Measurements from ENCODE around the gene HHLA2.

- TF ChIP-seq POLR2A (IDR thresholded peaks at IDR 0.05; ENCODE audit: extremely low read depth, insufficient read length) (no peak), CTCF (IDR thresholded peaks at IDR 0.05; ENCODE audit: low read depth, low read length) (no peak), MYC (IDR thresholded peaks at IDR 0.05; ENCODE audit: low read depth, low read length) (no peak)
Observed at GRCh38 chr3:108322352-108322751, 26.0 kb downstream of the HHLA2 start.

Data from NB4 (cell line).